Sigmoid colon (tissue), 4 donors: ENCODE data around the gene SYDE2.

Source experiments
- POLR2AphosphoS5 ChIP-seq, 4 donors: sonication (generic); formaldehyde crosslinking; IDR thresholded peaks; one replicate each; pipeline ENCODE4 v1.6.1; 2017; ENCODE audit warnings: antibody characterized with exemption in 4 of 4
- TF ChIP-seq, protein P1 (sequence below), 4 experiments: fragments of 450-650 bp in 3 of 4; fragments of 200-600 bp in 1 of 4; IDR thresholded peaks; one replicate each; pipeline ENCODE4 v1.5.1; 2016 to 2019; ENCODE audit warnings: antibody characterized with exemption in 4 of 4, mild to moderate bottlenecking in 3 of 4, moderate library complexity in 2 of 4

GRCh38 chr1:85214654-85215053 is 13.8 kb upstream of the SYDE2 start:
- TF ChIP-seq, protein P1, sequence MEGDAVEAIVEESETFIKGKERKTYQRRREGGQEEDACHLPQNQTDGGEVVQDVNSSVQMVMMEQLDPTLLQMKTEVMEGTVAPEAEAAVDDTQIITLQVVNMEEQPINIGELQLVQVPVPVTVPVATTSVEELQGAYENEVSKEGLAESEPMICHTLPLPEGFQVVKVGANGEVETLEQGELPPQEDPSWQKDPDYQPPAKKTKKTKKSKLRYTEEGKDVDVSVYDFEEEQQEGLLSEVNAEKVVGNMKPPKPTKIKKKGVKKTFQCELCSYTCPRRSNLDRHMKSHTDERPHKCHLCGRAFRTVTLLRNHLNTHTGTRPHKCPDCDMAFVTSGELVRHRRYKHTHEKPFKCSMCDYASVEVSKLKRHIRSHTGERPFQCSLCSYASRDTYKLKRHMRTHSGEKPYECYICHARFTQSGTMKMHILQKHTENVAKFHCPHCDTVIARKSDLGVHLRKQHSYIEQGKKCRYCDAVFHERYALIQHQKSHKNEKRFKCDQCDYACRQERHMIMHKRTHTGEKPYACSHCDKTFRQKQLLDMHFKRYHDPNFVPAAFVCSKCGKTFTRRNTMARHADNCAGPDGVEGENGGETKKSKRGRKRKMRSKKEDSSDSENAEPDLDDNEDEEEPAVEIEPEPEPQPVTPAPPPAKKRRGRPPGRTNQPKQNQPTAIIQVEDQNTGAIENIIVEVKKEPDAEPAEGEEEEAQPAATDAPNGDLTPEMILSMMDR (IDR thresholded peaks at IDR 0.05) = no peak
- TF ChIP-seq POLR2AphosphoS5 (IDR thresholded peaks at IDR 0.05) = no peak
